H9 (cell line): ENCODE measurements around the gene CHID1. TPM values are rescaled to one million over a fixed set of nuclear protein-coding genes. Genes with fewer than 3 reads are reported as not detected.

Source experiments
- DNase-seq: peaks from one replicate; pipeline ENCODE4 v3.0.0-alpha.2; 2017
- H2AFZ ChIP-seq: one replicate; pipeline ENCODE4 v1.6.1; 2013; ENCODE audit warnings: mild to moderate bottlenecking, low read length, control low read depth, moderate library complexity
- H2AK5ac ChIP-seq: 2 replicates; pipeline ENCODE4 v1.6.1; 2013; ENCODE audit warnings: low read length, control low read depth, mixed read lengths; ENCODE audit not compliant: insufficient read length
- H2BK120ac ChIP-seq: one replicate; pipeline ENCODE4 v1.6.1; 2013; ENCODE audit warnings: low read depth, mild to moderate bottlenecking, low read length, control low read depth, inconsistent platforms; ENCODE audit not compliant: poor library complexity, severe bottlenecking
- H2BK12ac ChIP-seq: 2 replicates; pipeline ENCODE4 v1.6.1; 2013; ENCODE audit warnings: low read length, control low read depth, mixed read lengths, low read depth; ENCODE audit not compliant: insufficient read length
- H2BK15ac ChIP-seq: 2 replicates; pipeline ENCODE4 v1.6.1; 2013; ENCODE audit warnings: low read depth, low read length, control low read depth
- H2BK20ac ChIP-seq: one replicate; pipeline ENCODE4 v1.6.1; 2013; ENCODE audit warnings: low read depth, mild to moderate bottlenecking, low read length, control low read depth, inconsistent platforms; ENCODE audit not compliant: poor library complexity, severe bottlenecking
- H2BK5ac ChIP-seq: 2 replicates; pipeline ENCODE4 v1.6.1; 2013; ENCODE audit warnings: low read length, control low read depth, mixed read lengths; ENCODE audit not compliant: insufficient read length
- H3K14ac ChIP-seq: 2 replicates; pipeline ENCODE4 v1.6.1; 2013; ENCODE audit warnings: low read length, control low read depth; ENCODE audit not compliant: insufficient read depth
- H3K18ac ChIP-seq: 2 replicates; pipeline ENCODE4 v1.6.1; 2013; ENCODE audit warnings: low read depth, mild to moderate bottlenecking, mixed read lengths, low read length, control low read depth; ENCODE audit not compliant: insufficient read length
- H3K23ac ChIP-seq: 2 replicates; pipeline ENCODE4 v1.6.1; 2013; ENCODE audit warnings: low read length, control low read depth, mixed read lengths, low read depth; ENCODE audit not compliant: insufficient read length
- H3K23me2 ChIP-seq: 2 replicates; pipeline ENCODE4 v1.6.1; 2013; ENCODE audit warnings: low read depth, mild to moderate bottlenecking, mixed read lengths, low read length, control low read depth; ENCODE audit not compliant: insufficient read length, poor library complexity, severe bottlenecking
- H3K27ac ChIP-seq: 2 replicates; pipeline ENCODE4 v1.5.1; 2013; ENCODE audit warnings: low read length, control low read depth, mixed read lengths, low read depth; ENCODE audit not compliant: insufficient read length
- H3K27me3 ChIP-seq: 2 replicates; pipeline ENCODE4 v1.6.1; 2013; ENCODE audit warnings: low read length, control low read depth, inconsistent platforms; ENCODE audit not compliant: insufficient read depth
- H3K4ac ChIP-seq: 2 replicates; pipeline ENCODE4 v1.6.1; 2013; ENCODE audit warnings: low read depth, mild to moderate bottlenecking, control low read depth, inconsistent platforms, low read length, moderate library complexity
- H3K4me1 ChIP-seq: 2 replicates; pipeline ENCODE4 v1.6.1; 2013; ENCODE audit warnings: low read length, control low read depth, inconsistent platforms; ENCODE audit not compliant: insufficient read depth
- H3K4me2 ChIP-seq: 2 replicates; pipeline ENCODE4 v1.6.1; 2013; ENCODE audit warnings: low read length, control low read depth, mixed read lengths; ENCODE audit not compliant: insufficient read length, insufficient read depth
- H3K56ac ChIP-seq: 2 replicates; pipeline ENCODE4 v1.6.1; 2013; ENCODE audit warnings: low read depth, mild to moderate bottlenecking, mixed read lengths, low read length, control low read depth; ENCODE audit not compliant: insufficient read length
- H3K79me1 ChIP-seq: 2 replicates; pipeline ENCODE4 v1.6.1; 2013; ENCODE audit warnings: low read depth, mild to moderate bottlenecking, moderate library complexity, low read length, control low read depth, inconsistent platforms; ENCODE audit not compliant: insufficient read depth, poor library complexity, severe bottlenecking
- H3K79me2 ChIP-seq: 2 replicates; pipeline ENCODE4 v1.6.1; 2013; ENCODE audit warnings: low read length, control low read depth, inconsistent platforms; ENCODE audit not compliant: insufficient read depth
- H3K9ac ChIP-seq: 2 replicates; pipeline ENCODE4 v1.6.1; 2013; ENCODE audit warnings: low read length, control low read depth, mixed read lengths; ENCODE audit not compliant: insufficient read length; ENCODE audit errors: extremely low read depth
- H3K9me3 ChIP-seq: one replicate; pipeline ENCODE4 v1.6.1; 2013; ENCODE audit warnings: low read depth, low read length, inconsistent platforms; ENCODE audit not compliant: control insufficient read depth
- H3T11ph ChIP-seq: one replicate; pipeline ENCODE4 v1.6.1; 2013; ENCODE audit warnings: mild to moderate bottlenecking, low read length, control low read depth, inconsistent platforms
- H4K20me1 ChIP-seq: one replicate; pipeline ENCODE4 v1.6.1; 2013; ENCODE audit not compliant: control insufficient read depth, insufficient read length, insufficient read depth
- H4K5ac ChIP-seq: 2 replicates; pipeline ENCODE4 v1.6.1; 2013; ENCODE audit warnings: low read depth, mild to moderate bottlenecking, mixed read lengths, low read length, control low read depth; ENCODE audit not compliant: insufficient read length
- H4K8ac ChIP-seq: replicated peaks from 2 replicates; pipeline ENCODE4 v1.6.1; 2013; ENCODE audit warnings: low read length, control low read depth, mixed read lengths, low read depth; ENCODE audit not compliant: insufficient read length
- H4K91ac ChIP-seq: 2 replicates; pipeline ENCODE4 v1.6.1; 2013; ENCODE audit warnings: low read depth, mild to moderate bottlenecking, moderate library complexity, mixed read lengths, low read length, control low read depth; ENCODE audit not compliant: insufficient read length
- H3K27ac Mint-ChIP-seq, 3 experiments: 2 replicates in 2 of 3; 3 replicates in 1 of 3; pipeline ENCODE4 v1.8.0; 2020 to 2021; ENCODE audit warnings: mixed read lengths in 3 of 3, mild to moderate bottlenecking in 1 of 3, moderate library complexity in 1 of 3
- H3K27me3 Mint-ChIP-seq: 2 replicates; pipeline ENCODE4 v1.8.0; 2021; ENCODE audit warnings: low read depth, mild to moderate bottlenecking, moderate library complexity, mixed read lengths
- H3K36me3 Mint-ChIP-seq, 3 experiments: 2 replicates in 2 of 3; 3 replicates in 1 of 3; pipeline ENCODE4 v1.8.0; 2020 to 2021; ENCODE audit warnings: low read depth in 3 of 3, mixed read lengths in 3 of 3; ENCODE audit not compliant: insufficient read depth in 1 of 3
- H3K4me1 Mint-ChIP-seq, 2 experiments: 2 replicates each; pipeline ENCODE4 v1.8.0; 2020; ENCODE audit warnings: mixed read lengths in 2 of 2
- H3K4me3 Mint-ChIP-seq, 2 experiments: 2 replicates in 1 of 2; 3 replicates in 1 of 2; pipeline ENCODE4 v1.8.0; 2020 to 2021; ENCODE audit warnings: mild to moderate bottlenecking in 2 of 2, mixed read lengths in 2 of 2, moderate library complexity in 1 of 2
- H3K9me3 Mint-ChIP-seq, 2 experiments: 2 replicates in 1 of 2; 3 replicates in 1 of 2; pipeline ENCODE4 v1.8.0; 2020; ENCODE audit warnings: mild to moderate bottlenecking in 2 of 2, mixed read lengths in 2 of 2, moderate library complexity in 1 of 2
- WGBS: extraction: QIAGEN DNeasy Blood & Tissue Kit; methylation state at CpG from one replicate; pipeline ENCODE4 v1.1.7; 2013; ENCODE audit warnings: missing lambda C conversion rate, low lambda C conversion rate, mixed read lengths; ENCODE audit not compliant: insufficient read length; ENCODE audit errors: extremely low coverage; 5-methylcytosine and 5-hydroxymethylcytosine counted together
- total RNA-seq: library from RNA; stranded (reverse); gene quantifications from 2 replicates; pipeline ENCODE4 v1.2.1, GENCODE V29; 2021
- TF ChIP-seq, protein P1 (sequence below): fragments of 200-600 bp; sonication (generic); conservative IDR thresholded peaks from 3 replicates; pipeline ENCODE4 v1.8.0; 2021; ENCODE audit warnings: antibody characterized with exemption, mild to moderate bottlenecking

Gene CHID1
- total RNA-seq, 1 experiment from 2014 or later = 89.4 TPM

GRCh38 chr11:947744-948143 is 37.1 kb upstream of the CHID1 start:
- peaks cover 67 to 73% of the 10 kb centered on the region in 2 experiments for H3K4me1 Mint-ChIP-seq
- H2BK15ac ChIP-seq = no peak overlapping the region
- no peak overlapping the region for H3K4ac ChIP-seq
- H3K36me3 Mint-ChIP-seq = peaks cover 13 to 32% (median 22%) of the 10 kb centered on the region in 3 experiments
- DNase-seq = no peak
- H4K91ac ChIP-seq = no peak overlapping the region
- no peak overlapping the region for H3K4me2 ChIP-seq
- H3K79me2 ChIP-seq = peaks cover 2% of the 10 kb centered on the region; the same call in 1 of the 2 replicates
- H2BK20ac ChIP-seq = no peak overlapping the region
- H2AK5ac ChIP-seq = no peak overlapping the region
- no peak overlapping the region for H3K14ac ChIP-seq
- no peak overlapping the region for H3K27ac Mint-ChIP-seq
- H4K5ac ChIP-seq = no peak overlapping the region
- H3K9me3 Mint-ChIP-seq = peaks cover 3 to 12% of the 10 kb centered on the region in 2 experiments; a peak in 4 of 5 replicates
- H3K23me2 ChIP-seq = no peaks in the 10 kb centered on the region
- H2BK12ac ChIP-seq = no peak overlapping the region
- no peak overlapping the region for H3K18ac ChIP-seq
- H3K9ac ChIP-seq = no peak overlapping the region
- H3K79me1 ChIP-seq = peaks cover 3% of the 10 kb centered on the region
- no peak overlapping the region for H3K4me3 Mint-ChIP-seq
- H3K27ac ChIP-seq = no peak overlapping the region
- no peaks in the 10 kb centered on the region for H4K20me1 ChIP-seq
- no peaks in the 10 kb centered on the region for H3K27me3 Mint-ChIP-seq
- no peaks in the 10 kb centered on the region for H3K9me3 ChIP-seq
- H3K4me1 ChIP-seq = peaks cover 17% of the 10 kb centered on the region; the same call in 1 of the 2 replicates
- TF ChIP-seq, protein P1, sequence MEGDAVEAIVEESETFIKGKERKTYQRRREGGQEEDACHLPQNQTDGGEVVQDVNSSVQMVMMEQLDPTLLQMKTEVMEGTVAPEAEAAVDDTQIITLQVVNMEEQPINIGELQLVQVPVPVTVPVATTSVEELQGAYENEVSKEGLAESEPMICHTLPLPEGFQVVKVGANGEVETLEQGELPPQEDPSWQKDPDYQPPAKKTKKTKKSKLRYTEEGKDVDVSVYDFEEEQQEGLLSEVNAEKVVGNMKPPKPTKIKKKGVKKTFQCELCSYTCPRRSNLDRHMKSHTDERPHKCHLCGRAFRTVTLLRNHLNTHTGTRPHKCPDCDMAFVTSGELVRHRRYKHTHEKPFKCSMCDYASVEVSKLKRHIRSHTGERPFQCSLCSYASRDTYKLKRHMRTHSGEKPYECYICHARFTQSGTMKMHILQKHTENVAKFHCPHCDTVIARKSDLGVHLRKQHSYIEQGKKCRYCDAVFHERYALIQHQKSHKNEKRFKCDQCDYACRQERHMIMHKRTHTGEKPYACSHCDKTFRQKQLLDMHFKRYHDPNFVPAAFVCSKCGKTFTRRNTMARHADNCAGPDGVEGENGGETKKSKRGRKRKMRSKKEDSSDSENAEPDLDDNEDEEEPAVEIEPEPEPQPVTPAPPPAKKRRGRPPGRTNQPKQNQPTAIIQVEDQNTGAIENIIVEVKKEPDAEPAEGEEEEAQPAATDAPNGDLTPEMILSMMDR = no peak
- H3K27me3 ChIP-seq = no peaks in the 10 kb centered on the region
- H3K23ac ChIP-seq = no peak overlapping the region
- H3T11ph ChIP-seq = no peak overlapping the region
- WGBS = no CpG with 5 or more reads among the region's 4 CpGs
- no peak overlapping the region for H2AFZ ChIP-seq
- H3K56ac ChIP-seq = no peak overlapping the region
- H2BK120ac ChIP-seq = no peak overlapping the region
- no peak overlapping the region for H4K8ac ChIP-seq
- H2BK5ac ChIP-seq = no peak overlapping the region
